HG03066 (cell line): Measurements from ENCODE around the gene RAB40A.
"Not testable (repeated sequence)": the region's sequence is repeated elsewhere in the genome, so short reads cannot be mapped to it uniquely, and the experiment has no call there.

Experiments used
- ATAC-seq: cut with Tn5 transposase; IDR thresholded peaks from one replicate; pipeline ENCODE4 v1.9.1; 2021; ENCODE audit warnings: low read depth; ENCODE audit not compliant: unreplicated experiment

Gene RAB40A

GRCh38 chrX:103524747-103525146 lies 5.5 kb upstream of the RAB40A start:
- ATAC-seq = no peak

DNA sequence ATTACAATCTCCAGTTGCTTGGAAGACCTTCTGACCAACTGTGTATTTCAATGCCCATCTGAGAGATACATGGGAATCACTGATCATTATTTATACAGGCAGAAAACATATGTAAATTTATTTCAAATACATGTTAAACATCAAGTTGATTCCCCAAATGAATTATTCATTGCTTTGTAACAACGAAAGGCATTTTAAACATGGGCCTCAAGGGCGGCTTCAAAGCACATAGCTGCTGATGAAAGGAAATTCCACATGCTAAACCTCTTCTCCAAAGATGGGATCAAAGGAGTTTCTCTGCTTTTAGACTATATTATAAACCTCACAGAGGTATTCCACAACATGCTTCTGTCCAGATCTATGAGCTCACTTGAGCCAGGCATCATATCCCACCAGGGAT lies 4.3 kb upstream of the RAB40A start:
- no peak for ATAC-seq

- no peak for ATAC-seq
Observed at GRCh38 chrX:103520386-103520785, 1.1 kb upstream of the RAB40A start.

DNA sequence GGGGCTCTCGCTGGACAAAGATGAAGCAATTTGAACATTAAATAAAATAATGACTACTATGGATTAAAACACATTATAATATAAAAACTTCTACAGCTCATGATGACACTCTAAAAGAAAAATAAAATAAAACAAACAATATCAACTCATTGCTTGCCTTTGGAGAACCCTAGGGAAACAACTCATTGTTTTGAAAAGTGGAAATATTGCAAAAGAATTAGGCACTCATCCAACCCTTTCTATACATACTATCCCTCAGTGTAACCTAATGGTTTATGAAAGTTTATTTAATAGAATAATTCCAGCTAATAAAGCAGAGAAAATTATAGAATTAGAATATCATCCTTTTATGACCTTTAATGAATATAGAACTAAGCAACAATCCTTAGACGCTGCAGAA lies 718 bp downstream of the RAB40A start:
- no peak for ATAC-seq

GRCh38 chrX:103517246-103517645 lies 2.0 kb downstream of the RAB40A start:
- no peak for ATAC-seq

DNA sequence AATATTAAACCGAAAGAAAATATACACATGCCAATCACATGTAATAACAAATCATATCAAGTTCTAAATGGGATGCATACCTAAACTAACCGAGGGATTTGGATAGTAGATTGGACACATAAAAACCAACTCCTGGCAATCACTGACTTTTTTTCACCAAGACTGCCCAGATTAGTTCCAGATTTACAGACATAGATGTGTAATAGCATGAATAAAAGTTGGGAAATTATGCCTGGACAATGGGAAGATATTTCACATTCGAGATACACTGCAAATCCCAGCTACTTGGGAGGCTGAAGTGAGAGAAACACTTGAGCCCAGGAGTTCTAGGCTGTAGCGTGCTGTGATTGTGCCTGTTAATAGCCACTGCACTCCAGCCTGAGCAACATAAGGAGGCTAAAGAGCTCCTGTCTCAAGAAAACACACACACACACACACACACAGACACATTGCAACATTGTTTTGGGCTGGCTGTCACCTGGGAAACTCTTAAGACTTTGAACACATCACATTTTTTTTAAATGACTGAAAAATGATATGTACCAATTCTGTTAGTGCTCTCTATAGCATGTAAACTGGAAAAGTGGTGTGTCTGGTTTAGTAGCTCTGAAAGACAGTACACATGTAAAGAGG lies 5.7 kb downstream of the RAB40A start:
- no peak for ATAC-seq

DNA sequence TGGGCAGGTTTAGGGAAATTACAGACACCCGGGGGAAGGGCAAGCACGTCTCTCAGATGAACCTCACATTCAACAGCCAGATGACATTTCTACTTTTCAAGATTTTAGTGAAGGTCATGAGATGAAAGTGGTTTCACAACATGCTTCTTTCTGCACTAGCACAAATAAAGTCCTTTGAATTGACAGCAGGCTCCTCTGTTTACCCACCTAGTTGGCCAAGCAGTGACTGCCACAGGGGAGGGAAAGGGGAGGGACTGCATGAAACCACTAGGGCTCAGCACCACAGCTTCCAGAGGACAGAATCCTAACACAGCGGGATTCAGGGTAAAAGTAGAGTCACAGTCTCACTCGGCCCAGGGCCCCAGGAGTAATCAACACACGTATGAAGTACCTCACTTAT lies 6.2 kb downstream of the RAB40A start:
- no peak for ATAC-seq

GRCh38 chrX:103510031-103510430 lies 9.3 kb downstream of the RAB40A start:
- ATAC-seq = no peak

- no peak for ATAC-seq
Observed at GRCh38 chrX:103503853-103504207, 15.5 kb downstream of the RAB40A start.

- ATAC-seq = no peak
Observed at GRCh38 chrX:103503163-103503852, 16.0 kb downstream of the RAB40A start.

GRCh38 chrX:103498786-103499185 lies 20.5 kb downstream of the RAB40A start:
- no peak for ATAC-seq

DNA sequence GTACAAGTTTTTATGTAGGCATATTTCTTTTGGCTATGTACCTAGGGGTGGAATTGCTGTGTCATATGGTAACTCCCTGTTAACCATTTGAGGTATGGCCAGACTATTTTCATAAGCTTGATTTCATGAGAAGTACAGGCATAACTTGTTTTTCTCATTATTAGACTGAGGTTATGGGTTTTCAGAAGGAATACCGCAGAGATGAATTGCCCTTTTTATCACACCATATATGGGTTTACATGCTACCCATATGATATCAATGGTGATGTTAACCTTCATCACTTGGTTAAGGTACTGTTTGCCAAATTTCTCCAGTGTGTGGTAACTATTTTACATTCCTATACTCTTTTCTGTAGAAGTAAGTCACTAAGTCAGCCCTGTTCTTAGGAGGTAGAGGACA lies 23.5 kb downstream of the RAB40A start:
- no peak for ATAC-seq

DNA sequence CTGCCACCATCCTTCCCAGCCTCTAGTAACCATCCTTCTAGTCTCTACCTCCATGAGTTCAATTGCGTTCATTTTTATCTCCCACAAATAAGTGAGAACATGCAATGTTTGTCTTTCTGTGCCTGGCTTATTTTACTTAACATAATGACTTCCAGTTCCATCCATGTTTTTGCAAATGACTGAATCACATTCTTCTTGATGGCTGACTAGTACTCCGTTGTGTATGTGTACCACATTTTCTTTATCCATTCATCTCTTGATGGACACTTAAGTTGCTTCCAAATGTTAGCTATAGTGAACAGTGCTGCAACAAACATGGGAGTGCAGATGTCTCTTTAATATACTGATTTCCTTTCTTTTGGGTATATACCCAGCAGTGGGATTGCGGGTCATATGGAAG lies 25.7 kb downstream of the RAB40A start:
- ATAC-seq = not testable (repeated sequence)

DNA sequence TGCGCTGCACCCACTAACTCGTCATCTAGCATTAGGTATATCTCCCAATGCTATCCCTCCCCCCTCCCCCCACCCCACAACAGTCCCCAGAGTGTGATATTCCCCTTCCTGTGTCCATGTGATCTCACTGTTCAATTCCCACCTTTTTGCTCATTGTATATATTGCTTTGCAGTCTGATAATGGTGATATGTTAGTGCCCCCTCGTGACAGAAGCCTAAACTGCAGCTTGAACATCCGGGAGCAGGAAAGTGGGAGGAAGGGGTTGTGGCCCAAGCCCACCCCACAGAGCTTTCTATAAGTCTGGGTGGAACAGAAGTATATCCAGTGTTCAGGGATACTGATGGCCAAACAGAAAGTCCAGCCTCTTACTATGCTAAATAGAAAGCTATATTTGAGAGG lies 29.6 kb downstream of the RAB40A start:
- ATAC-seq = not testable (repeated sequence)

DNA sequence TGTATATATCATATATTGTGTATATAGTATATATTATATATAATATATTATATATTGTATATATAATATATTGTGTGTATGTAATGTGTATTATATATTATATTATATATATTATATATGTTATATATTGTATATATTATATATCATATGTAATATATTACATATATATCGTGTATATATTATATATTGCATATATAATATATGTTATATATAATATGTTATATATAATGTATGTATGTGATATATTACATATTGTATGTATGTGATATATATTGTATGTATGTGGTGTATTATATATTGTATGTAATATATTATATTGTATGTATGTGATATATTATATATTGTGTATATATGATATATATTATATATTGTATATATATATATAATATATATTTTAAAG lies 30.5 kb downstream of the RAB40A start:
- ATAC-seq = no peak

GRCh38 chrX:103488332-103488731 lies 31.0 kb downstream of the RAB40A start:
- no peak for ATAC-seq

DNA sequence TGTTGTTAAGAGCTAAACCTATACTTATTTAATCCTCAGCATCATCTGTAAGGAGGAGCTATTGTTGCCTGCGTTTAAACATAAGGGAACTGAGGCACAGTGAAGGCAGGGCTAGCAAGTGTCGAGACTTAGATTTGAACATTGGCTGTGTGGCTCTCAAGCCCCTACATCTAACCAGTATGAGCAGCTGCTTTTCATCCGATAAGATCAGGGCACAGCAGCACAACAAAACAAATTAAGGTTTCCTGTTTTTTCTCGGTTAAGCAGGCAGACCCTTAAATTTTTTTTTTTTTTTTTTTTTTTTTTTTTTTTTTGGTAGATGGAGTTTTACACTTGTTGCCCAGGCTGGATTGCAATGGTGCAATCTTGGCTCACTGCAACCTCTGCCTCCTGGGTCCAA lies 35.6 kb downstream of the RAB40A start:
- ATAC-seq = no peak

GRCh38 chrX:103480526-103480925 lies 38.8 kb downstream of the RAB40A start:
- ATAC-seq = no peak

DNA sequence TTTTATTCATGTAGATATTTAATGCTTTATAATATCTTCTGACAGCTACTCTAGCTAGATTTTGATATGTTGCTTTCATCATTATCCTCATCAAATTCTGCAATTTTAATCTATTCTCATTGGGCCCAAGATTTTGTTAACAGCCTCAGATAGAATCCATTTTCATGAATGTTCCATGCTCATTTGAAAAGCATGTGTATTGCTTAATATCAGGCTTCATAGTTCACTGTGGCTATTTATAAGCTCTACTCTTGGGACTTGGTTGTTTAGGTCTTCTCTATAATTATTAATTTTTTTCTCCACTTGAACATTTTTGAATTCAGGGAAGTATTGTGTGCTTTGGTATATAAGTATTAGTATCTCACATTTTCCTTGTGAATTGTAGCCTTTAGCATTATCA lies 41.8 kb downstream of the RAB40A start:
- no peak for ATAC-seq

GRCh38 chrX:103475381-103475780 lies 43.9 kb downstream of the RAB40A start:
- ATAC-seq = no peak

GRCh38 chrX:103469977-103470376 lies 49.3 kb downstream of the RAB40A start:
- ATAC-seq = not testable (repeated sequence)

DNA sequence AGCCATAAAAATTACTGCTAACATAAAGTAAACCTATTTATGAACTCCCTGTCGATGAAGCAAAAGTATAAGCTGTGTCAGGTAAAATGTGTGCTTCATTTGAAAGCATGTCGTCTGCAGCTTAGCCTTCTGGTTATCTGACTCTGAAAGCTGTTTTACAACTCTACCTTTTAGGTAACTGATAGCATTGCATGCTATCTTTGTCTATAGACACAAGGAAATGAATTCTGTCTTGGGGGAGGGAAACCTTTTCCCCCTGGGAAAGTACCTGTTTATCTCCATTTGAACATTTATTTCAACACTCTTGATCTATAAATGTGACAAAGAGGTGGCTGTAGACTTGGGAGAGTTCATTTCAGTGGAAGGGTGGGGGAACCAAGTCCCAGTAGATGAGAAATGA lies 51.4 kb downstream of the RAB40A start:
- ATAC-seq = no peak

GRCh38 chrX:103467156-103467555 lies 52.1 kb downstream of the RAB40A start:
- ATAC-seq = no peak
